Measurements from ENCODE around the gene VSIG10.

GRCh38 chr12:118122264-118122663 is 18.5 kb upstream of the VSIG10 start:
- TF ChIP-seq POLR2AphosphoS5 (IDR thresholded peaks at IDR 0.05) (no peak), CTCF (IDR thresholded peaks at IDR 0.05) (no peak), POLR2A (IDR thresholded peaks at IDR 0.05) (no peak)
